Left ventricle myocardium inferior (tissue), 1 donor: ENCODE measurements around the gene TMPRSS11D. TPM values are rescaled to one million over a fixed set of nuclear protein-coding genes. Genes with fewer than 3 reads are reported as not detected.

Source experiments
- DNase-seq: peaks from one replicate; pipeline ENCODE4 v3.0.0-alpha.2; 2020
- H3K27ac ChIP-seq: fragments of 200-600 bp; replicated peaks from 2 replicates; pipeline ENCODE4 v1.8.0; 2021
- H3K27me3 ChIP-seq: fragments of 200-600 bp; 2 replicates; pipeline ENCODE4 v1.8.0; 2021; ENCODE audit warnings: low read depth
- H3K36me3 ChIP-seq: fragments of 200-600 bp; 2 replicates; pipeline ENCODE4 v1.8.0; 2021
- H3K4me1 ChIP-seq: fragments of 200-600 bp; 2 replicates; pipeline ENCODE4 v1.8.0; 2021
- H3K4me3 ChIP-seq: fragments of 200-600 bp; 2 replicates; pipeline ENCODE4 v1.8.0; 2021; ENCODE audit warnings: mild to moderate bottlenecking, moderate library complexity
- H3K9me3 ChIP-seq: fragments of 200-600 bp; replicated peaks from 2 replicates; pipeline ENCODE4 v1.8.0; 2021
- CTCF ChIP-seq: fragments of 200-600 bp; IDR thresholded peaks from 2 replicates; pipeline ENCODE4 v1.8.0; 2021; ENCODE audit warnings: antibody characterized with exemption, mild to moderate bottlenecking, borderline replicate concordance
- intact Hi-C: fragments of 100-400 bp; cut with micrococcal nuclease; formaldehyde crosslinking; loops from one replicate; pipeline ENCODE4 v1.11.0; 2022
- total RNA-seq: library from RNA; stranded (reverse); fragmentation: NEBNext Ultra II Directional; extraction: Animal tissue kit (Norgen Biotek cat#: 25700); gene quantifications from one replicate; pipeline ENCODE4 v1.2.1, GENCODE V29; 2021
- donor health status: DM: no; HTN: yes; CAD: no; lungs with severe emphysema.

TMPRSS11D gene
- total RNA-seq, 1 donor from 2014 or later: not detected

- peaks cover 13% of the 10 kb centered on the region for H3K9me3 ChIP-seq
- DNase-seq: no peak
- H3K27me3 ChIP-seq: no peaks in the 10 kb centered on the region
- H3K4me3 ChIP-seq: no peak overlapping the region
- intact Hi-C loops: no loop called here
- no peaks in the 10 kb centered on the region for H3K36me3 ChIP-seq
- no peaks in the 10 kb centered on the region for H3K4me1 ChIP-seq
- H3K27ac ChIP-seq: no peak overlapping the region
- TF ChIP-seq CTCF: no peak
Measured at GRCh38 chr4:67892905-67893304, 9.1 kb upstream of the TMPRSS11D start.

- no peak overlapping the region for H3K4me3 ChIP-seq
- H3K36me3 ChIP-seq: no peaks in the 10 kb centered on the region
- H3K27me3 ChIP-seq: no peaks in the 10 kb centered on the region
- no peak for DNase-seq
- peaks cover 13% of the 10 kb centered on the region for H3K9me3 ChIP-seq
- no peak for TF ChIP-seq CTCF
- H3K27ac ChIP-seq: no peak overlapping the region
- no peaks in the 10 kb centered on the region for H3K4me1 ChIP-seq
- intact Hi-C loops: no loop called here
Measured at GRCh38 chr4:67892253-67892652, 8.5 kb upstream of the TMPRSS11D start.

- intact Hi-C loops: no loop called here
Measured at GRCh38 chr4:67891645-67892044, 7.8 kb upstream of the TMPRSS11D start.

GRCh38 chr4:67886281-67886680 lies 2.5 kb upstream of the TMPRSS11D start:
- no peaks in the 10 kb centered on the region for H3K27me3 ChIP-seq
- intact Hi-C loops: no loop called here
- DNase-seq: no peak
- no peaks in the 10 kb centered on the region for H3K4me1 ChIP-seq
- H3K36me3 ChIP-seq: no peaks in the 10 kb centered on the region
- no peak overlapping the region for H3K27ac ChIP-seq
- no peak overlapping the region for H3K4me3 ChIP-seq
- no peaks in the 10 kb centered on the region for H3K9me3 ChIP-seq
- TF ChIP-seq CTCF: no peak

More at GRCh38 chr4:67891645-67892044, 7.8 kb upstream of the TMPRSS11D start:
- Histone ChIP-seq H3K27ac (no peak overlapping the region), H3K36me3 (no peaks in the 10 kb centered on the region), H3K27me3 (no peaks in the 10 kb centered on the region), H3K4me1 (no peaks in the 10 kb centered on the region), H3K9me3 (peaks cover 13% of the 10 kb centered on the region), H3K4me3 (no peak overlapping the region)
- TF ChIP-seq CTCF: no peak
- no peak for DNase-seq

GRCh38 chr4:67885762-67886161 lies 2.0 kb upstream of the TMPRSS11D start:
- Histone ChIP-seq H3K4me3 (no peak overlapping the region), H3K9me3 (no peaks in the 10 kb centered on the region), H3K36me3 (no peaks in the 10 kb centered on the region), H3K27me3 (no peaks in the 10 kb centered on the region), H3K4me1 (no peaks in the 10 kb centered on the region), H3K27ac (no peak overlapping the region)
- no peak for DNase-seq
- no peak for TF ChIP-seq CTCF
- intact Hi-C loops: no loop called here

GRCh38 chr4:67884701-67885100 lies 899 bp upstream of the TMPRSS11D start:
- H3K27me3 ChIP-seq: no peaks in the 10 kb centered on the region
- H3K4me3 ChIP-seq: no peak overlapping the region
- DNase-seq: no peak
- H3K36me3 ChIP-seq: no peaks in the 10 kb centered on the region
- H3K27ac ChIP-seq: no peak overlapping the region
- H3K9me3 ChIP-seq: peaks cover 3% of the 10 kb centered on the region
- intact Hi-C loops: no loop called here
- TF ChIP-seq CTCF: no peak
- no peaks in the 10 kb centered on the region for H3K4me1 ChIP-seq
